Measurements from ENCODE around the gene MOXD1. TPM values are rescaled to one million over a fixed set of nuclear protein-coding genes. Genes with fewer than 3 reads are reported as not detected.
"Not testable (repeated sequence)": the region's sequence is repeated elsewhere in the genome, so short reads cannot be mapped to it uniquely, and the experiment has no call there.

The MOXD1 gene
- polyA plus RNA-seq, 1 donor (not counting 4 experiments of a cell fraction or from before 2014, with no cell fraction given): 2.7 TPM

- no peak overlapping the region for H3K4me2 ChIP-seq (ENCODE audit: control insufficient read depth, extremely low read depth, insufficient read depth, low read depth, low read length)
- H3K9me3 ChIP-seq (ENCODE audit: control insufficient read depth, low read depth, low read length): no peaks in the 10 kb centered on the region
- no peak overlapping the region for H3K9ac ChIP-seq (ENCODE audit: control insufficient read depth, extremely low read depth, insufficient read depth, low read length)
- H3K27ac ChIP-seq (ENCODE audit: control insufficient read depth, insufficient read depth, low read length): no peak overlapping the region
- H4K20me1 ChIP-seq (ENCODE audit: control insufficient read depth, extremely low read depth, insufficient read depth, low read length): no peaks in the 10 kb centered on the region
- H2AFZ ChIP-seq (ENCODE audit: control insufficient read depth, low read length): no peak overlapping the region
- no peak overlapping the region for H3K4me3 ChIP-seq (ENCODE audit: control insufficient read depth in 2 of 3, extremely low read depth in 1 of 3, insufficient read depth in 2 of 3, low read depth in 1 of 3, low read length in 3 of 3)
- no peaks in the 10 kb centered on the region for H3K4me1 ChIP-seq (ENCODE audit: control insufficient read depth, extremely low read depth, insufficient read depth, low read length)
- H3K79me2 ChIP-seq (ENCODE audit: control insufficient read depth, insufficient read depth, low read length): no peaks in the 10 kb centered on the region
- dilution Hi-C loops (cut with MboI; ENCODE audit: extremely low pct_ligation_motif_present, low sequenced_read_pairs): no loop called here
- no peak for TF ChIP-seq EZH2 (IDR thresholded peaks at IDR 0.05; ENCODE audit: low read length)
- no peaks in the 10 kb centered on the region for H3K27me3 ChIP-seq (ENCODE audit: control insufficient read depth, extremely low read depth, insufficient read depth, low read length)
- DNase-seq (ENCODE audit: low read depth, low spot score): no peak
- H3K36me3 ChIP-seq (ENCODE audit: control insufficient read depth in 2 of 2, extremely low read depth in 1 of 2, insufficient read depth in 2 of 2, low read length in 2 of 2): no peaks in the 10 kb centered on the region
- no peak for FAIRE-seq
- H3K9me1 ChIP-seq (ENCODE audit: control insufficient read depth, extremely low read depth, insufficient read depth, low read length): no peaks in the 10 kb centered on the region
These were observed 84.3 kb downstream of the MOXD1 start for GRCh38 chr6:132316970-132317369.

- Histone ChIP-seq H3K4me2 (ENCODE audit: control insufficient read depth, extremely low read depth, insufficient read depth, low read depth, low read length) (no peak overlapping the region), H4K20me1 (ENCODE audit: control insufficient read depth, extremely low read depth, insufficient read depth, low read length) (no peaks in the 10 kb centered on the region), H3K27me3 (ENCODE audit: control insufficient read depth, extremely low read depth, insufficient read depth, low read length) (no peaks in the 10 kb centered on the region), H3K9ac (ENCODE audit: control insufficient read depth, extremely low read depth, insufficient read depth, low read length) (no peak overlapping the region), H3K4me1 (ENCODE audit: control insufficient read depth, extremely low read depth, insufficient read depth, low read length) (no peaks in the 10 kb centered on the region), H3K9me1 (ENCODE audit: control insufficient read depth, extremely low read depth, insufficient read depth, low read length) (no peaks in the 10 kb centered on the region), H3K4me3 (ENCODE audit: control insufficient read depth in 2 of 3, extremely low read depth in 1 of 3, insufficient read depth in 2 of 3, low read depth in 1 of 3, low read length in 3 of 3) (no peak overlapping the region), H3K79me2 (ENCODE audit: control insufficient read depth, insufficient read depth, low read length) (no peaks in the 10 kb centered on the region), H3K9me3 (ENCODE audit: control insufficient read depth, low read depth, low read length) (no peaks in the 10 kb centered on the region), H3K27ac (ENCODE audit: control insufficient read depth, insufficient read depth, low read length) (no peak overlapping the region), H2AFZ (ENCODE audit: control insufficient read depth, low read length) (no peak overlapping the region), H3K36me3 (ENCODE audit: control insufficient read depth in 2 of 2, extremely low read depth in 1 of 2, insufficient read depth in 2 of 2, low read length in 2 of 2) (no peaks in the 10 kb centered on the region)
- FAIRE-seq: no peak
- TF ChIP-seq CTCF (optimal IDR thresholded peaks at IDR 0.05 in 1 of 3, IDR thresholded peaks at IDR 0.05 in 1 of 3, conservative IDR thresholded peaks at IDR 0.05 in 1 of 3; ENCODE audit: extremely low read depth in 1 of 3, insufficient read depth in 2 of 3, low read length in 3 of 3): no peak
- TF ChIP-seq EZH2 (IDR thresholded peaks at IDR 0.05; ENCODE audit: low read length): no peak
- dilution Hi-C loops (cut with MboI; ENCODE audit: extremely low pct_ligation_motif_present, low sequenced_read_pairs): no loop called here
- no peak for DNase-seq (ENCODE audit: low read depth, low spot score)
These were observed 86.8 kb downstream of the MOXD1 start for GRCh38 chr6:132314432-132314831.

- H2AFZ ChIP-seq (ENCODE audit: control insufficient read depth, low read length): no peak overlapping the region
- H3K9me1 ChIP-seq (ENCODE audit: control insufficient read depth, extremely low read depth, insufficient read depth, low read length): no peaks in the 10 kb centered on the region
- no peak for TF ChIP-seq EZH2 (IDR thresholded peaks at IDR 0.05; ENCODE audit: low read length)
- no peak for TF ChIP-seq CTCF (optimal IDR thresholded peaks at IDR 0.05 in 1 of 3, IDR thresholded peaks at IDR 0.05 in 1 of 3, conservative IDR thresholded peaks at IDR 0.05 in 1 of 3; ENCODE audit: extremely low read depth in 1 of 3, insufficient read depth in 2 of 3, low read length in 3 of 3)
- H3K4me2 ChIP-seq (ENCODE audit: control insufficient read depth, extremely low read depth, insufficient read depth, low read depth, low read length): no peak overlapping the region
- H3K27ac ChIP-seq (ENCODE audit: control insufficient read depth, insufficient read depth, low read length): no peak overlapping the region
- H3K9ac ChIP-seq (ENCODE audit: control insufficient read depth, extremely low read depth, insufficient read depth, low read length): no peak overlapping the region
- no peaks in the 10 kb centered on the region for H4K20me1 ChIP-seq (ENCODE audit: control insufficient read depth, extremely low read depth, insufficient read depth, low read length)
- no peaks in the 10 kb centered on the region for H3K79me2 ChIP-seq (ENCODE audit: control insufficient read depth, insufficient read depth, low read length)
- no peaks in the 10 kb centered on the region for H3K9me3 ChIP-seq (ENCODE audit: control insufficient read depth, low read depth, low read length)
- no peak overlapping the region for H3K4me3 ChIP-seq (ENCODE audit: control insufficient read depth in 2 of 3, extremely low read depth in 1 of 3, insufficient read depth in 2 of 3, low read depth in 1 of 3, low read length in 3 of 3)
- no peaks in the 10 kb centered on the region for H3K27me3 ChIP-seq (ENCODE audit: control insufficient read depth, extremely low read depth, insufficient read depth, low read length)
- FAIRE-seq (no peak), DNase-seq (ENCODE audit: low read depth, low spot score) (no peak)
- dilution Hi-C loops (cut with MboI; ENCODE audit: extremely low pct_ligation_motif_present, low sequenced_read_pairs): no loop called here
- no peaks in the 10 kb centered on the region for H3K4me1 ChIP-seq (ENCODE audit: control insufficient read depth, extremely low read depth, insufficient read depth, low read length)
- no peaks in the 10 kb centered on the region for H3K36me3 ChIP-seq (ENCODE audit: control insufficient read depth in 2 of 2, extremely low read depth in 1 of 2, insufficient read depth in 2 of 2, low read length in 2 of 2)
These were observed 90.4 kb downstream of the MOXD1 start for GRCh38 chr6:132310921-132311320.

GRCh38 chr6:132310151-132310550 is 91.1 kb downstream of the MOXD1 start:
- dilution Hi-C loops (cut with MboI; ENCODE audit: extremely low pct_ligation_motif_present, low sequenced_read_pairs); H3K79me2 ChIP-seq (ENCODE audit: control insufficient read depth, insufficient read depth, low read length); H3K4me1 ChIP-seq (ENCODE audit: control insufficient read depth, extremely low read depth, insufficient read depth, low read length); FAIRE-seq; H3K9me3 ChIP-seq (ENCODE audit: control insufficient read depth, low read depth, low read length); H3K9ac ChIP-seq (ENCODE audit: control insufficient read depth, extremely low read depth, insufficient read depth, low read length); H3K36me3 ChIP-seq (ENCODE audit: control insufficient read depth in 2 of 2, extremely low read depth in 1 of 2, insufficient read depth in 2 of 2, low read length in 2 of 2); H2AFZ ChIP-seq (ENCODE audit: control insufficient read depth, low read length); H4K20me1 ChIP-seq (ENCODE audit: control insufficient read depth, extremely low read depth, insufficient read depth, low read length); DNase-seq (ENCODE audit: low read depth, low spot score); H3K4me3 ChIP-seq (ENCODE audit: control insufficient read depth in 2 of 3, extremely low read depth in 1 of 3, insufficient read depth in 2 of 3, low read depth in 1 of 3, low read length in 3 of 3); H3K9me1 ChIP-seq (ENCODE audit: control insufficient read depth, extremely low read depth, insufficient read depth, low read length); H3K27me3 ChIP-seq (ENCODE audit: control insufficient read depth, extremely low read depth, insufficient read depth, low read length); H3K4me2 ChIP-seq (ENCODE audit: control insufficient read depth, extremely low read depth, insufficient read depth, low read depth, low read length); H3K27ac ChIP-seq (ENCODE audit: control insufficient read depth, insufficient read depth, low read length): not testable (repeated sequence)

Data from keratinocyte (primary cell).